Effector memory CD8-positive, alpha-beta T cell (primary cell): Measurements from ENCODE around the gene RGS16.

Experiments used
- ATAC-seq: fragments of 150-1000 bp; cut with Tn5 transposase; replicated peaks from 2 replicates; pipeline ENCODE4 v1.10.0; 2021; ENCODE audit warnings: mild to moderate bottlenecking, moderate library complexity
- DNase-seq, 3 experiments: peaks; one replicate each; pipeline ENCODE4 v3.0.0; 2021
- H3K27ac Mint-ChIP-seq, 2 donors: one replicate each; pipeline ENCODE4 v1.8.0; 2022; ENCODE audit warnings: mild to moderate bottlenecking in 2 of 2, mixed read lengths in 2 of 2, moderate library complexity in 2 of 2
- H3K27me3 Mint-ChIP-seq, 2 donors: one replicate each; pipeline ENCODE4 v1.8.0; 2022; ENCODE audit warnings: mixed read lengths in 2 of 2
- H3K36me3 Mint-ChIP-seq: one replicate; pipeline ENCODE4 v1.8.0; 2022; ENCODE audit warnings: mild to moderate bottlenecking, moderate library complexity, mixed read lengths; ENCODE audit not compliant: insufficient read depth
- H3K4me1 Mint-ChIP-seq, 2 donors: one replicate each; pipeline ENCODE4 v1.8.0; 2022; ENCODE audit warnings: low read depth in 2 of 2, mixed read lengths in 2 of 2
- H3K4me3 Mint-ChIP-seq, 2 donors: one replicate each; pipeline ENCODE4 v1.8.0; 2022; ENCODE audit warnings: mild to moderate bottlenecking in 2 of 2, mixed read lengths in 2 of 2, moderate library complexity in 2 of 2
- H3K9me3 Mint-ChIP-seq, 2 donors: one replicate each; pipeline ENCODE4 v1.8.0; 2022; ENCODE audit warnings: mixed read lengths in 2 of 2

The RGS16 gene

GRCh38 chr1:182549811-182550210 is 54.4 kb downstream of the RGS16 start:
- peaks cover 40 to 55% of the 10 kb centered on the region in 2 donors for H3K27me3 Mint-ChIP-seq
- H3K36me3 Mint-ChIP-seq = no peaks in the 10 kb centered on the region
- H3K9me3 Mint-ChIP-seq = peaks cover 0 to 2% of the 10 kb centered on the region in 2 donors
- DNase-seq (no peak), ATAC-seq (no peak)
- no peaks in the 10 kb centered on the region for H3K4me1 Mint-ChIP-seq
- no peak overlapping the region for H3K27ac Mint-ChIP-seq
- H3K4me3 Mint-ChIP-seq = no peak overlapping the region

GRCh38 chr1:182549346-182549745 is 54.8 kb downstream of the RGS16 start:
- ATAC-seq = no peak
- Mint-ChIP-seq H3K4me3 (no peak overlapping the region), H3K9me3 (peaks cover 0 to 2% of the 10 kb centered on the region in 2 donors), H3K36me3 (no peaks in the 10 kb centered on the region), H3K27ac (no peak overlapping the region), H3K4me1 (no peaks in the 10 kb centered on the region), H3K27me3 (peaks cover 45 to 57% of the 10 kb centered on the region in 2 donors)
- DNase-seq = no peak
